Jurkat, Clone E6-1 (cell line): ENCODE measurements around the gene SGK1.
"Not testable (repeated sequence)": the region's sequence is repeated elsewhere in the genome, so short reads cannot be mapped to it uniquely, and the experiment has no call there.

ENCODE experiments used
- DNase-seq: peaks from one replicate; pipeline ENCODE4 v3.0.0-alpha.2; 2011; ENCODE audit warnings: low read depth, low spot score
- H3K4me3 ChIP-seq: 2 replicates; pipeline ENCODE4 v1.5.1; 2011; ENCODE audit warnings: mild to moderate bottlenecking, low read length, control low read depth, moderate library complexity

The SGK1 gene

GRCh38 chr6:134180540-134180939 lies 137.4 kb downstream of the SGK1 start:
- not testable (repeated sequence) for H3K4me3 ChIP-seq, DNase-seq

GRCh38 chr6:134178161-134179044 lies 139.5 kb downstream of the SGK1 start:
- peak; percentile 65 for DNase-seq
- peak overlapping the region; percentile 44 for H3K4me3 ChIP-seq

- no peak for DNase-seq
These were observed 140.2 kb downstream of the SGK1 start for GRCh38 chr6:134177753-134178160.

GRCh38 chr6:134177236-134177635 lies 140.7 kb downstream of the SGK1 start:
- no peak for DNase-seq
- no peak overlapping the region for H3K4me3 ChIP-seq

More at GRCh38 chr6:134177753-134178160, 140.2 kb downstream of the SGK1 start:
- no peak overlapping the region; the same call in 1 of the 2 replicates for H3K4me3 ChIP-seq

GRCh38 chr6:134176264-134176975 lies 141.5 kb downstream of the SGK1 start:
- no peak for DNase-seq
- H3K4me3 ChIP-seq = no peak overlapping the region

- DNase-seq = no peak
- H3K4me3 ChIP-seq = peak overlapping the region; percentile 61
These were observed 142.2 kb downstream of the SGK1 start for GRCh38 chr6:134175532-134176263.

GRCh38 chr6:134174672-134175531 lies 143.0 kb downstream of the SGK1 start:
- peak overlapping the region; percentile 61 for H3K4me3 ChIP-seq
- peak; percentile 75 for DNase-seq

GRCh38 chr6:134173936-134174671 lies 143.8 kb downstream of the SGK1 start:
- DNase-seq = peak; percentile 74
- peak overlapping the region; percentile 61 for H3K4me3 ChIP-seq

GRCh38 chr6:134173366-134173725 lies 144.6 kb downstream of the SGK1 start:
- no peak for DNase-seq
- no peak overlapping the region for H3K4me3 ChIP-seq

- no peak overlapping the region for H3K4me3 ChIP-seq
- no peak for DNase-seq
These were observed 145.1 kb downstream of the SGK1 start for GRCh38 chr6:134172706-134173365.

GRCh38 chr6:134172020-134172705 lies 145.7 kb downstream of the SGK1 start:
- no peak overlapping the region for H3K4me3 ChIP-seq
- DNase-seq = no peak

GRCh38 chr6:134171517-134171916 lies 146.4 kb downstream of the SGK1 start:
- no peak for DNase-seq
- H3K4me3 ChIP-seq = no peak overlapping the region

GRCh38 chr6:134170844-134171243 lies 147.1 kb downstream of the SGK1 start:
- H3K4me3 ChIP-seq = no peak overlapping the region
- DNase-seq = no peak

- no peak overlapping the region for H3K4me3 ChIP-seq
- no peak for DNase-seq
These were observed 147.9 kb downstream of the SGK1 start for GRCh38 chr6:134169871-134170486.

GRCh38 chr6:134168590-134169208 lies 149.2 kb downstream of the SGK1 start:
- DNase-seq = no peak

GRCh38 chr6:134166511-134167261 lies 151.2 kb downstream of the SGK1 start:
- no peak overlapping the region for H3K4me3 ChIP-seq
- no peak for DNase-seq

More at GRCh38 chr6:134168590-134169208, 149.2 kb downstream of the SGK1 start:
- no peak overlapping the region for H3K4me3 ChIP-seq
